Thoracic aorta (tissue), 2 donors: ENCODE data around the gene PPP1R7. TPM values are rescaled to one million over a fixed set of nuclear protein-coding genes. Genes with fewer than 3 reads are reported as not detected.

Experiments
- ATAC-seq: fragments of 150-250 bp; one replicate; pipeline ENCODE4 v1.8.0; 2017; ENCODE audit warnings: low read depth; ENCODE audit not compliant: insufficient number of reproducible peaks, low FRiP score
- DNase-seq: peaks from one replicate; pipeline ENCODE4 v3.0.0-alpha.2; 2020; ENCODE audit warnings: low spot score
- H3K27ac ChIP-seq, 2 donors: fragments of 200-600 bp; sonication (generic); 1 replicate in 1 of 2; 2 replicates in 1 of 2; pipeline ENCODE4 v1.5.1; 2016; ENCODE audit warnings: mild to moderate bottlenecking in 2 of 2, moderate library complexity in 2 of 2
- H3K27me3 ChIP-seq: fragments of 200-600 bp; sonication (generic); replicated peaks from 2 replicates; pipeline ENCODE4 v1.6.0; 2016; ENCODE audit warnings: mild to moderate bottlenecking; ENCODE audit not compliant: insufficient read depth
- H3K36me3 ChIP-seq: fragments of 200-600 bp; sonication (generic); one replicate; pipeline ENCODE4 v1.5.1; 2016
- H3K4me1 ChIP-seq, 2 donors: fragments of 200-600 bp; sonication (generic); 1 replicate in 1 of 2; 2 replicates in 1 of 2; pipeline versions ENCODE4 v1.5.1 to v1.6.0; 2016; ENCODE audit warnings: low read depth in 2 of 2, mild to moderate bottlenecking in 1 of 2; ENCODE audit not compliant: control insufficient read depth in 1 of 2
- H3K4me3 ChIP-seq: fragments of 200-600 bp; sonication (generic); 2 replicates; pipeline ENCODE4 v1.5.1; 2016; ENCODE audit warnings: mild to moderate bottlenecking
- H3K9me3 ChIP-seq: fragments of 200-600 bp; sonication (generic); 2 replicates; pipeline ENCODE4 v1.5.1; 2016
- CTCF ChIP-seq: fragments of 200-600 bp; sonication (generic); IDR thresholded peaks from one replicate; pipeline ENCODE4 v1.5.1; 2019; ENCODE audit warnings: antibody characterized with exemption
- total RNA-seq, 2 donors: library from RNA; depleted of rRNA; stranded (reverse); fragments of >200 nt; gene quantifications; one replicate each; pipeline versions ENCODE4 v1.1.0 to v1.2.3, GENCODE V29; 2016

PPP1R7 gene
- total RNA-seq, 2 donors from 2014 or later = 28.9 to 40.3 TPM

DNA sequence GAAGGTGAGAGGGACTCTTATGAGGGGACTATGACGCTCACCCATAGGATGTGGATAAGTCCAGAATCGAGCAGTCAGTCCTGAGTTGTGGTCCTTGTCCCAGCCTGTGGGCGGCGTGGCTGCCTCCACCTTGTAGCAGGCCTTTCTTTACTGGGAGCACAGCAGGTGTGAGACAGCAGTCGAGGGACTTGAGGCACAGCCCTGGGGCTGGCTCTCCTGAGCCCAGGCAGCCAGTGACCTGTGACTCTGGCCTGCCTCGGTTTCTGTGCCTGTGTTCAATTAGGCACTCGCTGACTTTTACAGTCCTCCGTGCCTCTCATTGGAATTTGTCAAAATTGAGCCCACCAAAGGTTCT, 8.3 kb downstream of the PPP1R7 start:
- ATAC-seq (no peak), DNase-seq (no peak)
- Histone ChIP-seq H3K36me3 (peaks cover 28% of the 10 kb centered on the region), H3K9me3 (no peaks in the 10 kb centered on the region), H3K27ac (no peak overlapping the region), H3K27me3 (no peaks in the 10 kb centered on the region), H3K4me3 (no peak overlapping the region), H3K4me1 (peaks cover 4 to 13% of the 10 kb centered on the region in 2 donors)
- no peak for TF ChIP-seq CTCF

- Histone ChIP-seq H3K27me3 (no peaks in the 10 kb centered on the region), H3K27ac (no peak overlapping the region), H3K36me3 (peaks cover 34% of the 10 kb centered on the region), H3K4me3 (no peak overlapping the region), H3K4me1 (peaks cover 4 to 13% of the 10 kb centered on the region in 2 donors), H3K9me3 (no peaks in the 10 kb centered on the region)
- TF ChIP-seq CTCF = no peak
- no peak for DNase-seq
- ATAC-seq = no peak
These were observed 8.8 kb downstream of the PPP1R7 start for GRCh38 chr2:241159116-241159515.

GRCh38 chr2:241160318-241160717, 10.1 kb downstream of the PPP1R7 start:
- Histone ChIP-seq H3K27me3 (no peaks in the 10 kb centered on the region), H3K36me3 (peaks cover 36% of the 10 kb centered on the region), H3K4me1 (peaks cover 4 to 13% of the 10 kb centered on the region in 2 donors)

DNA sequence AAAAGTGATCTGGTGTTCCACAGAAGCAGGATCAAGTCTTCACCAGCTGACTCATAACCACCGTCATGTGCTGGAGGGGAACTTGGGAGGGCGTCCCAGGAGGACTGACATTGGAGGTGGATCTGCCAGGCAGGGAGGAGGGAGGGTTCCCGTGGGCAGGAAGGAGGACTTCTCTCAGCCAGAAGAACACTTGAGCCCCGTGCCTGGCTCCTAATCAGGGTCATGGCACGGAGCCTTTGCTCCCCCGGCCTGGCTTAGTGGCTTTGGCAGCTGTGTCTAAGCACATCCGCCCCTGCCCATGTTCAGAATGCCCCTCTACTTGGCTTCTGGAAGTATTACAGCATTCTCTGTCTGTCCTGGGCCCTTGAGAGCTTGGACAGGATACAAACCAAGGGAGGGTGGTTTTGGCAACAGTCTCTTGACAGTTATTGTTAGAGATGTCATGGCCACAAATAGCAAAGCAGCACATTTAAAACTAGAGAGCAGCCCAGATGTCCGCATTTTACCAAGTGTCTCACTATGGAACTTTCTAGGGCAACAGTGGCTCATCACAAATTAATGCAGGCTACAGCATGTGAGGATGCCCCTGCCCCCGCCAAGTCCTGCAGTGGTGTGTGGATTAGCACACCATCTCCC, 11.5 kb downstream of the PPP1R7 start:
- no peaks in the 10 kb centered on the region for H3K27me3 ChIP-seq
- H3K36me3 ChIP-seq = peaks cover 50% of the 10 kb centered on the region
- no peak overlapping the region for H3K4me3 ChIP-seq
- H3K9me3 ChIP-seq = no peaks in the 10 kb centered on the region
- TF ChIP-seq CTCF = no peak
- ATAC-seq (peak; percentile 50), DNase-seq (peak; percentile 36)
- H3K4me1 ChIP-seq = peaks cover 4 to 13% of the 10 kb centered on the region in 2 donors
- H3K27ac ChIP-seq = peak overlapping the region; percentile 14 to 44

More at GRCh38 chr2:241160318-241160717, 10.1 kb downstream of the PPP1R7 start:
- no peak overlapping the region for H3K4me3 ChIP-seq
- H3K9me3 ChIP-seq = no peaks in the 10 kb centered on the region
- DNase-seq = no peak
- TF ChIP-seq CTCF = no peak
- no peak for ATAC-seq
- no peak overlapping the region for H3K27ac ChIP-seq

DNA sequence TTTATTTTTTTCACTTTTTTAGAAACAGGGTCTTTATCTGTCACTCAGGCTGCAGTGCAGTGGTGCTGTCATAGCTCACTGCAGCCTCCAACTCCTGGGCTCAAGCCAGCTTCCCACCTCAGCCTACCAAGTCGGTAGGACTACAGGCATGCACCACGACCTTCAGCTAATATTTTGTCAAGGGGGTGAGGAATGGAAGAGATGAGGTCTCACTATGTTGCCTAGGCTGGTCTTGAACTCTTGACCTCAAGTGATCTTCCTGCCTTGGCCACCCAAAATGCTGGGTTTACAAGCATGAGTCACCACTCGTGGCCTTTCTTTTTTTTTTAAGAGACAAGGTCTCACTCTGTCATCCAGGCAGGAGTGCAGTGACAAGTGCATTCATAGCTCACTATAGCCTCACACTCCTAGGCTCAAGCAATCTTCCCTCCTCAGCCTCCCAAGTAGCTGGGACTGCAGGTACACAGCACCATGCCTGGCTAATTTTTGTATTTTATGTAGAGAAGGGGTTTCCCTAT, 13.4 kb downstream of the PPP1R7 start:
- Histone ChIP-seq H3K9me3 (no peaks in the 10 kb centered on the region), H3K36me3 (peaks cover 38% of the 10 kb centered on the region), H3K4me1 (peaks cover 4 to 13% of the 10 kb centered on the region in 2 donors), H3K27ac (no peak overlapping the region), H3K27me3 (no peaks in the 10 kb centered on the region), H3K4me3 (no peak overlapping the region)
- ATAC-seq (no peak), DNase-seq (no peak)
- TF ChIP-seq CTCF = no peak
